GM10266 (cell line): ENCODE results near the gene COL9A1.
A peak's percentile ranks its signal among the peaks of the same experiment; 100 is the strongest.

Experiments used
- DNase-seq: peaks from one replicate; pipeline ENCODE4 v3.0.0; 2012; ENCODE audit errors: extremely low spot score
- TF ChIP-seq, protein P1 (sequence below): IDR thresholded peaks from 2 replicates; pipeline ENCODE4 v1.5.1; 2012; ENCODE audit warnings: mild to moderate bottlenecking, low read depth; ENCODE audit not compliant: control insufficient read depth, insufficient read depth; ENCODE audit errors: missing control alignments

Gene COL9A1

DNA sequence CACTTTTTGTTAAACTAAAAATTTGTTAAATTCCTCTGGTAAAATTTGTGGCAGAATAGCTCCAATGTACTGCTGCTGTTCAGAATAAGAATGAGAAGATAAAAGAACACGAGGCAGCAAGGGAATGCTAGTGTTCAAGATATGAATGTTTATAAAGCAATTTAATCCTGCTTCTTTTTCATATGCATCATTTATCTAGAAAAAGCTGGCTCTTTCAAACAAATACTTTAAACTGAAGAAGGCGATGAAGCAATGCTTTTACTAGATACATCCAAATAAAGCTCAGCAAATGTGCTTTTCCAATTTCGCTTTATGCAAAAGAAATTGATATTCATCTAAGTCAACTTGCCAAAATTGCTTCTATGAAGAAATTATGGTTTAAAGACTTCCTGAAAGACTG lies 66.5 kb downstream of the COL9A1 start:
- no peak for DNase-seq
- TF ChIP-seq, protein P1, sequence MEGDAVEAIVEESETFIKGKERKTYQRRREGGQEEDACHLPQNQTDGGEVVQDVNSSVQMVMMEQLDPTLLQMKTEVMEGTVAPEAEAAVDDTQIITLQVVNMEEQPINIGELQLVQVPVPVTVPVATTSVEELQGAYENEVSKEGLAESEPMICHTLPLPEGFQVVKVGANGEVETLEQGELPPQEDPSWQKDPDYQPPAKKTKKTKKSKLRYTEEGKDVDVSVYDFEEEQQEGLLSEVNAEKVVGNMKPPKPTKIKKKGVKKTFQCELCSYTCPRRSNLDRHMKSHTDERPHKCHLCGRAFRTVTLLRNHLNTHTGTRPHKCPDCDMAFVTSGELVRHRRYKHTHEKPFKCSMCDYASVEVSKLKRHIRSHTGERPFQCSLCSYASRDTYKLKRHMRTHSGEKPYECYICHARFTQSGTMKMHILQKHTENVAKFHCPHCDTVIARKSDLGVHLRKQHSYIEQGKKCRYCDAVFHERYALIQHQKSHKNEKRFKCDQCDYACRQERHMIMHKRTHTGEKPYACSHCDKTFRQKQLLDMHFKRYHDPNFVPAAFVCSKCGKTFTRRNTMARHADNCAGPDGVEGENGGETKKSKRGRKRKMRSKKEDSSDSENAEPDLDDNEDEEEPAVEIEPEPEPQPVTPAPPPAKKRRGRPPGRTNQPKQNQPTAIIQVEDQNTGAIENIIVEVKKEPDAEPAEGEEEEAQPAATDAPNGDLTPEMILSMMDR: no peak

DNA sequence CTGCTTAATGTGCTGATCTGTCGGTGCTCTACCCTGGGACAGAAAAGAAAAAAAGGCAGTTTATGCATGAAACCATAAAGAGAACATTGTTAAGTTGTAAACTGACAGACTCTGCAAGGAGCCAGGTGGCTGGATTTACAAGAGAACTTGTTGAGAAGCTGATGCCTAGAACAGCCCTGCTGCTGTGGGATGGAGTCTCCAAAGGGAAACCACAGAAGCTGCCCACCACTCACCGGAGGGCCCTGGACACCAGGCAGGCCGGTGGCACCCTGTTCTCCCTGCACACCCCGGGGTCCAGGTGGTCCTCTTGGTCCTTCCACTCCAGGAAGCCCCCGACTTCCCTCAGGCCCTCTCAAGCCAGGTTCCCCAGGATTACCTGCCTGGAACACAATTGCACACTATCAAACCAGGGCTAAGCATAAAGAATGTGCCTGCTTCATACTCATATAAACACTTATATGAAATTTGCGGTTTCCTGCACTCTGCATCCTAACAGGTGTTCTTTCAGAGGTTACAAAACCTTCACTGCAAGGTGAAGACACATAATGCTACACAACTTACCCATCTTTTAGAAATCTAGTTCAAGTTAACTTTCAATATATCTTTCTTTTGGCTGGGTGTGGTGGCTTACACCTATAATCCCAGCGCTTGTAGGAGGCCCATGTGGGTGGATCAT lies 68.2 kb downstream of the COL9A1 start:
- no peak for DNase-seq
- TF ChIP-seq, protein P1: no peak

DNA sequence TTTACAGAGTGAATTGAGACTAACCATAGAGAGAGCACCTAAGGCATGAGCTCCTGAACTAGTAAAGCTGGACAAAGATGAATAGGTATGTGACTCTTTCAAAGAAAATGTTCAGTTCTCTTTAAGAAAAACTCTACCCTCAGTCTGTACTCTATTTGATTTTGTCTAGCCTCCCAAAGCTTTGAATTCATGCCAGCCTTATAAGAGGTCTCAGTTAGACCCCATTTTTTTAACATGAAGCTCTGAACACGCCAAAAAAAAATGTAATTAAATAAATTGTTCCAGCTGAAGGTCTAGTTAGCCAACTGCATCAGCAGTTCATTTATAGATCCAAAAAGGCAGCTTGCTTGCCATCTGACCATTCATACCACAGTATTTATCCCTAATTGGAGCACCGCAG lies 71.6 kb downstream of the COL9A1 start:
- TF ChIP-seq, protein P1: no peak
- no peak for DNase-seq

DNA sequence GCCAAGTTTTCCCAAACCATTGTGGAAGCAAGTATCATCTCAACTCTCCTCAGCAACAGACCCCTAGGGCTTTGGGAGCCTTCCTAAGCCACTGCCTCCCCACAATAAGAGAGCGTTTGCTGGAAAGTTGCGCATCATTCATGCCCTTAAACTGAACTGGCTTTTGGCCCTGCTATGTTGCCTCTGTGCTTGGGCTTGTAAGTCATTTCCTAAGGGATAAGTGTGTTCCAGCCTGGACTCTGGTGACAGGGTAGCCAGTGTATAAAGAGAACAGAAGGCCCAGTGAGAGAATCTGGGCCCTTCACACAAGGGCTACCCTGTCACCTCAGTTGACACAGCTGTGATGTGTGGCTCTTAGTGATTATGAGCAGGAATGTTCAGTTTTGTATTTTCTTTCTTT lies 77.8 kb downstream of the COL9A1 start:
- DNase-seq: no peak
- TF ChIP-seq, protein P1: no peak

DNA sequence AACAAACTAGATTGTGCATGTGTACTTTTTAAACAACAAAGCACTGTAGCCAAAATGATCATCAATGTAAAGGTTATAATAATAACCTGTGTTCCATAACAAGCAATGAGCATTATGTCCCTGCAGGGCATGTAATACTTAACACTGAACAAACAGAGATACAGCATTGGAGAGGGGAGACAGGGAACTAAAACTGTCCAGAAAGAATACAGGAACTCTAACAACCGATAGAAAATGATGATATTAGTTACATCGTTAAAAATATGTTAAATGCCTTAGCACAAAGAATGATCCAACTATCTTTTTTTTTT lies 80.5 kb downstream of the COL9A1 start:
- TF ChIP-seq, protein P1: no peak
- no peak for DNase-seq

DNA sequence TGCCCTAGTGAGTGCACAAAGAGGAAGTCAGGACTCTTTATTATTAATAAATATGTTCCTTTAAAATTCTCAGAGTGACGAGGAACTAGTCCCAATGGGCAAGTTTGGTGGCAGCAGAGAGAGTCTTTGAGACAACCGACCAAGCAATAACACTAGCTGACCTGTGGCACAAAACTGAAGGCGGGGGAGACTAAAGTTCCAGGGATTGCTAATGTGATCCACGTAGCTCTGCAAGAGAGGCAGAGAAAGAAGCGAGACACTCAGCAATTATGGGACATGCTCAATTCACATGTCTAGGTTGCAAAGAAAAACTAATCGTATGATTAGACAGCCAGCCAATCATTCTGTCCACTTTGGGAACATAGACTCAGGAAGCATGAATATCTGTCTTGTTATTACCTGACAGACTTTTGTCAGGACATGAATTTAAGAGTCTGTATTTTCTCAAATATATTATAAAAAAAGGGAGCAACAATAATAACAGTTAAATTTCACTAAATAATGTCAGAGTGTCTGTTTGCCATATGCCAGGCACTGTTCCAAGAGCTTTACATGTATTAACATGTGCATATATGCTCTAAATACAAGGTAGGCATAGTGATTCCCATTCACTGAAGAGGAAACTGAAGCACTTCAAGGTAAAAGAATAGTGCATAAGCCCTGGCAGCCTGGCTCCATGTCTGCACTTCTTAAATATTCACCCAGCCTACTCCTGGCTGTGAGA lies 81.0 kb downstream of the COL9A1 start:
- no peak for DNase-seq
- TF ChIP-seq, protein P1: no peak

DNA sequence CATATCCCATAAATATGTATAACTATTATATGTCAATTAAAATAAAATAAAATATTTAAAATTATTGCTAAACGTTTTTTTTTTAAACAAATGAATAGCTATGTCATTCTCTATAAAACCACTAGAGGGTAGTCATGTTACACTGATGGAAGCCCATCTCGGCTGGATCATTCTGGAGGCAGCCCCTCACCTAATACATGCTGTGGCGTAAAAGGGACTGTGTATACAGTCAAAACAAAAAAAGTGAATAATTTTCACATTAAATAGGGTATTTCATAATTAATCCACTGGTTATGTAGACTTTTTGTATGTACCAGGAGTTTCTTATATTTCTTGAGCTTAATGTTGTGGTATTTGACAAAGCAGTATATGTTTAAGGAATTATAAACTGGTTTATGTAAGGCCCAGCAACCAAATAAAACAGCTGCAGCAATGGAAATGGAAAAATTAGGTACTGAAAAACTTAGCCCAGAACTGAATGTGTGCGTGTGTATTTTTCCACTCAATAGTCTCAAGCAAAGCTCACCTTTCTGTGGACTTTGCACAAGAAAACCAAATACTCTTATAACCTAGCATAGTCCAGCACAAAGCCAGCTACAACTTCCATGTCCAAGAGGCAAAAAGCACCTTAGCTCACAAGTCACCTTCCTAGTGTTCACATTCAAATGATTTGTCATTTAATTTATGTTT lies 81.7 kb downstream of the COL9A1 start:
- peak; percentile 33 for DNase-seq
- TF ChIP-seq, protein P1: peak; percentile 41
